HepG2 (cell line): ENCODE results near the gene NFKBIL1. TPM values are rescaled to one million over a fixed set of nuclear protein-coding genes. Genes with fewer than 3 reads are reported as not detected.
A peak's percentile ranks its signal among the peaks of the same experiment; 100 is the strongest.

ENCODE experiments used
- AHDC1 ChIP-seq: sonication (generic); formaldehyde crosslinking; IDR thresholded peaks from 2 replicates; pipeline ENCODE4 v1.5.1; 2020; ENCODE audit warnings: mild to moderate bottlenecking, missing genetic modification reagents, borderline replicate concordance
- CBFB ChIP-seq: sonication (generic); formaldehyde crosslinking; IDR thresholded peaks from 2 replicates; pipeline ENCODE4 v1.4.0; 2020; ENCODE audit warnings: missing genetic modification reagents
- ETV5 ChIP-seq: IDR thresholded peaks from 2 replicates; pipeline ENCODE4 v1.6.1; 2018; ENCODE audit warnings: missing biosample characterization, missing genetic modification reagents, inconsistent platforms, borderline replicate concordance
- ZBTB40 ChIP-seq, 2 experiments: fragments of 450-650 bp in 1 of 2; sonication (generic) in 1 of 2; formaldehyde crosslinking in 1 of 2; IDR thresholded peaks; 2 replicates each; pipeline versions ENCODE4 v1.6.1 to v1.8.0; 2016 to 2022; ENCODE audit warnings: antibody characterized with exemption in 1 of 2, mild to moderate bottlenecking in 1 of 2, missing genetic modification reagents in 1 of 2
- ZNF605 ChIP-seq: sonication (generic); formaldehyde crosslinking; IDR thresholded peaks from 2 replicates; pipeline ENCODE4 v1.8.0; 2022; ENCODE audit warnings: mild to moderate bottlenecking, missing genetic modification reagents
- ZNF772 ChIP-seq: sonication (generic); formaldehyde crosslinking; IDR thresholded peaks from 2 replicates; pipeline ENCODE4 v1.5.0; 2020; ENCODE audit warnings: mild to moderate bottlenecking, missing genetic modification reagents
- polyA plus RNA-seq, 8 experiments: library from polyadenylated mRNA; depleted of rRNA in 3 of 8; stranded (reverse) in 7 of 8; unstranded in 1 of 8; fragments of >200 nt; fragmentation: Illumina TruSeq in 4 of 8; extraction: Trizol in 4 of 8; gene quantifications; 2 replicates each; pipeline versions ENCODE4 v1.2.1 to v1.2.3, GENCODE V29; 2011 to 2016; ENCODE audit warnings: low read depth in 4 of 8, missing spikeins in 1 of 8, mixed read lengths in 1 of 8; ENCODE audit not compliant: insufficient read depth in 1 of 8
- total RNA-seq, 5 experiments: library from RNA; depleted of rRNA; stranded (reverse); fragments of >200 nt; fragmentation: Illumina TruSeq; extraction: Trizol; gene quantifications; 2 replicates each; pipeline ENCODE4 v1.2.3, GENCODE V29; 2016; ENCODE audit warnings: low read depth in 1 of 5

The NFKBIL1 gene
- total and polyA plus RNA-seq, 2 of the 13 experiments (the other 11 are each of a cell fraction or from before 2014, with no cell fraction given) = 9.7 to 19.5 TPM

GRCh38 chr6:31529329-31530150 lies 17.9 kb upstream of the NFKBIL1 start (continued):
- TF ChIP-seq ZBTB40 (IDR thresholded peaks at IDR 0.05) (no peak), ZBTB40 (CRISPR knock-in tag; IDR thresholded peaks at IDR 0.05) (no peak), AHDC1 (CRISPR knock-in tag) (no peak; the same call in 1 of the 2 replicates), ZNF605 (CRISPR knock-in tag) (no peak; the same call in 1 of the 2 replicates), ETV5 (no peak), ZNF772 (peak; percentile 45; the same call in 1 of the 2 replicates), CBFB (no peak)
